ENCODE data around the gene ZEB1.

ZEB1 gene

DNA sequence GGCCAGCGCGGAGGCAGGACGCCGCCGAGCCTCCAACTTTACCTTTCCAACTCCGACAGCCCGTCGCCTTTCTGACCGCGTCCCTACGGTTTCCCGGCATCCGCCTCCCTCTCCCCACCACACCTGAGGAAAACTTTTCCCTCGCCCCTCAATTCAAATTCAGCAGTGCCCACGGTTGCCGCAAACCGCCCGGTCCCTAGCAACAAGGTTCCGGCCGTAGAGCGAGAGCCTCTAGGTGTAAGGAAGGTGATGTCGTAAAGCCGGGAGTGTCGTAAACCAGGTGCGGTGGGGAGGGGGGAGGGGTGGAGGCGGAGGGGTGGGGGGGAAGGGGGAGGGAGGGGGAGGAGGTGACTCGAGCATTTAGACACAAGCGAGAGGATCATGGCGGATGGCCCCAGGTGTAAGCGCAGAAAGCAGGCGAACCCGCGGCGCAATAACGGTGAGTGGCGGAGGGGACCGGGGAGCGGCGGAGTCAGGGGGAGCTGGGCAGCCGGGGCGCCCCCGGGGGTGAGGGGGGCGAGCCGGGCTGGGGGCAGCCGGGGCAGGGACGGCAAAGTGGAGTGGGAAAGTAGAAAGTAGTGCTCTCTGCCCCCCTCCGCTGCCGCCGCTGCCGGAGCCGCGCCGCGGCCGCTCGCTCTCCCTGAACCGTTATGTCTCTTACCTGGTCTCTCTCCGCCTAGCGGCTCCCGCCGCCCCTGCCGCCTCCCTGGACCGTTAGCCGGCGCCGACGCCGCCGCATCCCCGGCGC, at the start of gene ZEB1:
Gene ZEB1, plus strand, starts transcription at position 363 of the 748 bp plus-strand sequence. Its CDS starts 19 bp downstream, at position 382.
- H3K27ac ChIP-seq: peak within 1 kb of the TSS; percentile 88
- TF ChIP-seq ZFX (IDR thresholded peaks at IDR 0.05) (no peak), CTCF (conservative IDR thresholded peaks at IDR 0.05) (peak; percentile 25)

DNA sequence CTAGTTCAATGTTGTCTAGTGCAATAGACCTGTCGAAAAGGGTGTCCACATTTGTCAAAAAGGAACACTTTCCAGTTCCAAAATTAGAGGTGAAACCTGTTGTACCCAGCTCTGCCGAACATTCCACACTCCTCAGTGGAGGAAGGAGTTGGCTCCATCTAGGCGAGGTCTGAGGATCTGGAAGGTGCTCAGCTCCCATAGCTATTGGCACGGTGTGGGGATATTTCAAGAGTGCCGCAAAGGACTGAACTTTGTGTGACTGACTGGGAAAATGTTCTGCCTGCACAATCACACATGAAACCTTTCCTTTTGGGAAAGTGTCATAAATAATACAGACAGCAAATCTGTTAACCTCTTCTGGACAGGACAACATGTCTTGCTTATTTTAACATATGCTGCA, 48.1 kb upstream of the ZEB1 start:
- no peak overlapping the region for H3K27ac ChIP-seq
- TF ChIP-seq CTCF (conservative IDR thresholded peaks at IDR 0.05): no peak
- no peak for TF ChIP-seq ZFX (IDR thresholded peaks at IDR 0.05)

DNA sequence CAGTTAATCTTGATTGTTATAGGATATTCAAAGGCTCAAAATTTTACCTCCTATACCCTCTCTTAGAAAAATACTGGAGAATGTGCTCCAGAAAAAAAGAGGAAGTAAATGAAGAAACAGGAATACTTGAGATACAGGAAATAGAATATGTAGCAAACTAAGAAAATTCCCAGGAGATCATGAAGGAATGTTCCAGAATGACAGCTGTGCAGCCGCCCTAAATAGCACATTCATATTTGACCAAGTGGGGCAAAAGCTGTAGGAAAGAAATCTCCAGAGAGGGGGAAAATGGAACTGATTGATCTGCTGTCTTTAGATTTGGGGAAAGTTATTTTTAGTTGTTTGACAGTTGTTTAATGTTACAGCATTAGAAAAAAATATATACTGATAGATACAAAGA, 46.2 kb upstream of the ZEB1 start:
- TF ChIP-seq CTCF (conservative IDR thresholded peaks at IDR 0.05): no peak
- TF ChIP-seq ZFX (IDR thresholded peaks at IDR 0.05): no peak
- no peak overlapping the region for H3K27ac ChIP-seq

DNA sequence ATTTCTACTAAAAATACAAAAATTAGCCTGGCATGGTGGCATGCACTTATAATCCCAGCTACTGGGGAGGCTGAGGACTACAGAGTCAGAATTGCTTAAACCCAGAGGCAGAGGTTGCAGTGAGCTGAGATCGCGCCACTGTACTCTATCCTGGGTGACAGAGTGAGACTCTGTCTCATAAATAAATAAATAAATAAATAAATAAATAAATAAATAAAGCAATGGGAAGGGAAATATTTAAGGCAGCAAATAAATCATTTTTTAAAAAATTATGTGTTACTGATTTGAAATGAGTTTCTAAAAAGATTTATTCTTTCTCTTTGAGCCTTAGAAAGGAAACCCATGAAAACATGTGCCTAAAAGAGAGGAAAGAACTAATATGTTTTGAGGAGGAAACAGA, 45.2 kb upstream of the ZEB1 start:
- H3K27ac ChIP-seq: no peak overlapping the region
- TF ChIP-seq CTCF (conservative IDR thresholded peaks at IDR 0.05): no peak
- TF ChIP-seq ZFX (IDR thresholded peaks at IDR 0.05): no peak

DNA sequence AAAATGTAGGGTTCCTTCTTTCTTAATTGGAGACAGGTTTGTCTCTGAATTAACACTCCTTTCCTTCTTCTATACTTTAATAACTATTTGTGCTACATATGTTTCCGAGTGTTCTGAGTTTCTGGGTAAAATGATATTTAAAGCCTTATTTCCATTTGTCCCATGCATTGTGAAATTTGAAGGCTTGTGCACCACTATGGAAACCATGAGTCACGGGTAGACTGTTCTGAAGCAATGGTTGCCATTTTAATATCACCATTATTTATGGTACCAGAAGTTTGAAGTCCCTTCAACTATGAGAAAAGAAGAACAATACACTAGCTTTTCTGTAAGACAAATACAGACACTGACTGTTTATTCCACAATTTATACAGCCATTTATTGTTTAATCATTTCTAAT, 44.7 kb upstream of the ZEB1 start:
- TF ChIP-seq ZFX (IDR thresholded peaks at IDR 0.05) (no peak), CTCF (conservative IDR thresholded peaks at IDR 0.05) (no peak)
- no peak overlapping the region for H3K27ac ChIP-seq

- no peak overlapping the region for H3K27ac ChIP-seq
- TF ChIP-seq ZFX (IDR thresholded peaks at IDR 0.05) (no peak), CTCF (conservative IDR thresholded peaks at IDR 0.05) (no peak)
Observed at GRCh38 chr10:31278279-31278941, 40.6 kb upstream of the ZEB1 start.

GRCh38 chr10:31280972-31281371, 38.0 kb upstream of the ZEB1 start:
- TF ChIP-seq CTCF (conservative IDR thresholded peaks at IDR 0.05) (no peak), ZFX (IDR thresholded peaks at IDR 0.05) (no peak)
- H3K27ac ChIP-seq: no peak overlapping the region
